IMR-90 (cell line): Measurements from ENCODE around the gene RPS19BP1. TPM values are rescaled to one million over a fixed set of nuclear protein-coding genes. Genes with fewer than 3 reads are reported as not detected.

Experiments
- ATAC-seq: fragments of 200-7000 bp; cut with Tn5 transposase; 2 replicates; pipeline ENCODE4 v1.9.1; 2020; ENCODE audit warnings: low read depth, mild to moderate bottlenecking, moderate library complexity
- BruUV-seq: library from RNA; stranded (reverse); fragments of 400-500 nt; replicated peaks from 2 replicates; lab custom pipeline; 2021; lab: Mats Ljungman, UMichigan
- CTCF ChIA-PET: fragments of 300-600 bp; formaldehyde crosslinking; extraction: SDS; loops from one replicate; lab custom pipeline; 2021; ENCODE audit warnings: antibody characterized with exemption; lab: Yijun Ruan, JAX
- POLR2A ChIA-PET: fragments of 300-600 bp; sonication (Branson Sonifier 250); formaldehyde crosslinking; loops from one replicate; lab custom pipeline; 2022; ENCODE audit warnings: antibody characterized with exemption; ENCODE audit not compliant: unreplicated experiment; lab: Charles Lee
- DNase-seq: peaks from one replicate; pipeline ENCODE4 v3.0.0; 2013
- H2AFZ ChIP-seq: replicated peaks from 2 replicates; pipeline ENCODE3; 2013; ENCODE audit warnings: low read length, mild to moderate bottlenecking; ENCODE audit not compliant: poor library complexity
- H2AK5ac ChIP-seq: 2 replicates; pipeline ENCODE4 v1.6.1; 2013; ENCODE audit warnings: low read depth, low read length, inconsistent platforms
- H2AK9ac ChIP-seq: replicated peaks from 2 replicates; pipeline ENCODE3; 2013; ENCODE audit warnings: mild to moderate bottlenecking, low read depth, low read length, moderate library complexity; ENCODE audit not compliant: poor library complexity
- H2BK120ac ChIP-seq: 2 replicates; pipeline ENCODE4 v1.6.1; 2013; ENCODE audit warnings: low read depth, low read length, inconsistent platforms
- H2BK15ac ChIP-seq: 3 replicates; pipeline ENCODE4 v1.6.1; 2013; ENCODE audit warnings: low read depth, low read length, inconsistent platforms
- H2BK20ac ChIP-seq: 2 replicates; pipeline ENCODE4 v1.6.1; 2013; ENCODE audit warnings: low read depth, mild to moderate bottlenecking, inconsistent platforms, low read length, moderate library complexity
- H2BK5ac ChIP-seq: 2 replicates; pipeline ENCODE4 v1.6.1; 2013; ENCODE audit warnings: mild to moderate bottlenecking, low read depth, low read length, inconsistent platforms; ENCODE audit not compliant: poor library complexity, severe bottlenecking
- H3K14ac ChIP-seq: replicated peaks from 2 replicates; pipeline ENCODE4 v1.6.1; 2013; ENCODE audit warnings: low read depth, low read length, inconsistent platforms
- H3K18ac ChIP-seq: 2 replicates; pipeline ENCODE4 v1.6.1; 2013; ENCODE audit warnings: low read depth, low read length, control low read depth
- H3K23ac ChIP-seq: 2 replicates; pipeline ENCODE4 v1.6.1; 2013; ENCODE audit warnings: low read depth, low read length, inconsistent platforms
- H3K27ac ChIP-seq: 2 replicates; pipeline ENCODE4 v1.5.1; 2013; ENCODE audit warnings: mild to moderate bottlenecking, control low read depth, low read length; ENCODE audit not compliant: insufficient read depth
- H3K27me3 ChIP-seq: 2 replicates; pipeline ENCODE4 v1.6.1; 2013; ENCODE audit warnings: low read length; ENCODE audit not compliant: control insufficient read depth, insufficient read depth
- H3K36me3 ChIP-seq: 2 replicates; pipeline ENCODE4 v1.6.1; 2013; ENCODE audit warnings: low read length, mixed read lengths; ENCODE audit not compliant: control insufficient read depth, insufficient read depth
- H3K4ac ChIP-seq: 2 replicates; pipeline ENCODE4 v1.6.1; 2013; ENCODE audit warnings: low read depth, low read length, inconsistent platforms
- H3K4me1 ChIP-seq: 2 replicates; pipeline ENCODE4 v1.6.1; 2013; ENCODE audit warnings: low read length, mixed read lengths; ENCODE audit not compliant: control insufficient read depth, insufficient read depth
- H3K4me2 ChIP-seq: 2 replicates; pipeline ENCODE4 v1.6.1; 2013; ENCODE audit warnings: low read depth, mild to moderate bottlenecking, control low read depth, low read length, moderate library complexity
- H3K4me3 ChIP-seq: 2 replicates; pipeline ENCODE4 v1.5.1; 2013; ENCODE audit warnings: low read depth, mild to moderate bottlenecking, control low read depth, low read length, moderate library complexity; ENCODE audit not compliant: insufficient read depth
- H3K56ac ChIP-seq: 2 replicates; pipeline ENCODE4 v1.6.1; 2013; ENCODE audit warnings: low read length, inconsistent platforms; ENCODE audit not compliant: insufficient read depth; ENCODE audit errors: extremely low read depth
- H3K79me1 ChIP-seq, 2 experiments: 2 replicates each; pipeline ENCODE4 v1.6.1; 2013; ENCODE audit warnings: low read length in 2 of 2, inconsistent platforms in 1 of 2, low read depth in 1 of 2
- H3K9ac ChIP-seq: 2 replicates; pipeline ENCODE4 v1.6.1; 2013; ENCODE audit warnings: low read depth, low read length, control low read depth
- H3K9me1 ChIP-seq: 2 replicates; pipeline ENCODE4 v1.6.1; 2013; ENCODE audit warnings: low read length, inconsistent platforms; ENCODE audit not compliant: insufficient read depth
- H3K9me3 ChIP-seq: 2 replicates; pipeline ENCODE4 v1.6.1; 2013; ENCODE audit warnings: low read length; ENCODE audit not compliant: control insufficient read depth, insufficient read depth
- H4K20me1 ChIP-seq: 2 replicates; pipeline ENCODE4 v1.6.1; 2013; ENCODE audit warnings: low read length, inconsistent platforms; ENCODE audit not compliant: insufficient read depth
- H4K5ac ChIP-seq: 2 replicates; pipeline ENCODE4 v1.6.1; 2013; ENCODE audit warnings: mild to moderate bottlenecking, low read depth, low read length, control low read depth
- H4K8ac ChIP-seq, 2 experiments: 2 replicates each; pipeline ENCODE4 v1.6.1; 2013; ENCODE audit warnings: low read depth in 2 of 2, low read length in 2 of 2, control low read depth in 1 of 2, inconsistent platforms in 1 of 2
- H4K91ac ChIP-seq: 2 replicates; pipeline ENCODE4 v1.6.1; 2013; ENCODE audit warnings: low read depth, low read length, inconsistent platforms; ENCODE audit not compliant: insufficient read depth
- BHLHE40 ChIP-seq: fragments of 150-350 bp; IDR thresholded peaks from 2 replicates; pipeline ENCODE4 v1.6.1; 2016; ENCODE audit warnings: mild to moderate bottlenecking, low read depth, low read length
- CEBPB ChIP-seq: IDR thresholded peaks from 2 replicates; pipeline ENCODE4 v1.6.1; 2012; ENCODE audit warnings: low read depth, low read length, improper control_type of control experiment
- CHD1 ChIP-seq: IDR thresholded peaks from 2 replicates; pipeline ENCODE4 v1.6.1; 2012; ENCODE audit warnings: low read depth, low read length, improper control_type of control experiment
- CTCF ChIP-seq: conservative IDR thresholded peaks from 2 replicates; pipeline ENCODE4 v1.5.1; 2012; ENCODE audit warnings: mild to moderate bottlenecking, low read depth, low read length, improper control_type of control experiment
- ELK1 ChIP-seq: fragments of 150-350 bp; IDR thresholded peaks from 2 replicates; pipeline ENCODE4 v1.6.1; 2016; ENCODE audit warnings: low read depth, mild to moderate bottlenecking, low read length, moderate library complexity, borderline replicate concordance
- MAZ ChIP-seq: IDR thresholded peaks from 2 replicates; pipeline ENCODE4 v1.6.1; 2012; ENCODE audit warnings: low read depth, mild to moderate bottlenecking, low read length, improper control_type of control experiment, moderate library complexity, borderline replicate concordance
- MXI1 ChIP-seq: IDR thresholded peaks from 2 replicates; pipeline ENCODE4 v1.6.1; 2012; ENCODE audit warnings: low read depth, mild to moderate bottlenecking, low read length, moderate library complexity, borderline replicate concordance
- NFE2L2 ChIP-seq: fragments of 150-350 bp; IDR thresholded peaks from 2 replicates; pipeline ENCODE4 v1.6.1; 2016; ENCODE audit warnings: low read depth, mild to moderate bottlenecking, low read length
- POLR2A ChIP-seq: IDR thresholded peaks from 2 replicates; pipeline ENCODE4 v1.6.1; 2012; ENCODE audit warnings: mild to moderate bottlenecking, low read depth, low read length
- RFX5 ChIP-seq: IDR thresholded peaks from 2 replicates; pipeline ENCODE4 v1.8.0; 2012; ENCODE audit warnings: low read depth, mild to moderate bottlenecking, low read length, moderate library complexity
- USF2 ChIP-seq: fragments of 150-350 bp; IDR thresholded peaks from 2 replicates; pipeline ENCODE4 v1.6.1; 2017; ENCODE audit warnings: mild to moderate bottlenecking, antibody characterized with exemption, low read length, low read depth
- WGBS, 2 experiments: methylation state at CpG; one replicate each; pipeline versions ENCODE4 v1.1.5 to v1.1.7; 2013; ENCODE audit warnings: missing lambda C conversion rate in 2 of 2; ENCODE audit not compliant: insufficient read length in 1 of 2; ENCODE audit errors: extremely low coverage in 2 of 2; 5-methylcytosine and 5-hydroxymethylcytosine counted together
- dilution Hi-C: fragments of 300-500 bp; cut with HindIII; formaldehyde crosslinking; loops from one replicate; pipeline ENCODE4 v1.14.3; 2018; ENCODE audit warnings: low sequenced_read_pairs; ENCODE audit not compliant: unreplicated experiment
- in situ Hi-C: fragments of 300-500 bp; cut with MboI; formaldehyde crosslinking; loops from 3 replicates; pipeline ENCODE4 v1.14.3; 2019; ENCODE audit warnings: low sequenced_read_pairs, inconsistent platforms, mixed read lengths
- intact Hi-C: fragments of 100-400 bp; cut with micrococcal nuclease; formaldehyde crosslinking; loops from 2 replicates; pipeline ENCODE4 v1.10.0; 2022
- polyA plus RNA-seq, 3 experiments: library from polyadenylated mRNA; depleted of rRNA; stranded (reverse); fragments of >200 nt; gene quantifications; 2 replicates each; pipeline ENCODE4 v1.2.3, GENCODE V29; 2012; ENCODE audit warnings: low replicate concordance in 1 of 3
- total RNA-seq: library from RNA; depleted of rRNA; stranded (reverse); fragments of >200 nt; gene quantifications from 2 replicates; pipeline ENCODE4 v1.2.3, GENCODE V29; 2012

The RPS19BP1 gene
- total and polyA plus RNA-seq, 2 of the 4 experiments (the other 2 are of a cell fraction) = 33.0 to 95.4 TPM

GRCh38 chr22:39574779-39575551 lies 42.4 kb upstream of the RPS19BP1 start (continued):
- no peak for TF ChIP-seq ELK1

GRCh38 chr22:39571538-39571937 lies 39.0 kb upstream of the RPS19BP1 start:
- Histone ChIP-seq H3K18ac (no peak overlapping the region), H3K9ac (no peak overlapping the region), H3K4me3 (no peak overlapping the region), H3K4ac (no peak overlapping the region; the same call in 1 of the 2 replicates), H3K9me1 (peaks cover 15% of the 10 kb centered on the region), H2AFZ (no peak overlapping the region), H4K20me1 (peaks cover 3% of the 10 kb centered on the region; the same call in 1 of the 2 replicates), H2AK9ac (no peak overlapping the region), H4K5ac (no peak overlapping the region), H3K23ac (no peak overlapping the region), H2BK20ac (no peak overlapping the region), H3K27ac (no peak overlapping the region), H2BK120ac (no peak overlapping the region), H3K79me1 (no peaks in the 10 kb centered on the region), H4K8ac (no peak overlapping the region), H2AK5ac (no peak overlapping the region), H3K36me3 (no peaks in the 10 kb centered on the region), H4K91ac (no peak overlapping the region), H3K4me2 (no peak overlapping the region), H2BK15ac (no peak overlapping the region), H2BK5ac (no peak overlapping the region), H3K56ac (no peak overlapping the region), H3K9me3 (peaks cover 3% of the 10 kb centered on the region; the same call in 1 of the 2 replicates), H3K14ac (no peak overlapping the region), H3K4me1 (peaks cover 7% of the 10 kb centered on the region), H3K27me3 (peaks cover 3% of the 10 kb centered on the region)
- intact Hi-C loops (no loop called here), dilution Hi-C loops (no loop called here), in situ Hi-C loops (no loop called here)
- POLR2A ChIA-PET = no interaction called here
- CTCF ChIA-PET = no interaction called here
- no TSS peak for BruUV-seq
- DNase-seq = no peak
- 38% methylated on average over 1 of the region's 1 CpG; no CpG with 5 or more reads in 1 of the 2 experiments for WGBS, 2 experiments
- ATAC-seq = no peak
- TF ChIP-seq MXI1 = no peak
- TF ChIP-seq BHLHE40 = no peak
- TF ChIP-seq USF2 = no peak
- no peak for TF ChIP-seq MAZ
- no peak for TF ChIP-seq CTCF
- TF ChIP-seq RFX5 = no peak
- no peak for TF ChIP-seq NFE2L2
- no peak for TF ChIP-seq CEBPB
- TF ChIP-seq POLR2A = no peak
- no peak for TF ChIP-seq CHD1
